HT1080 (cell line): ENCODE results near the gene TEAD4. TPM values are rescaled to one million over a fixed set of nuclear protein-coding genes. Genes with fewer than 3 reads are reported as not detected.

Source experiments
- DNase-seq: peaks from one replicate; pipeline ENCODE4 v3.0.0-alpha.2; 2015; ENCODE audit warnings: low read depth
- total RNA-seq: library from RNA; depleted of rRNA; stranded (reverse); fragments of >200 nt; shearing (Covaris generic); gene quantifications from 2 replicates; pipeline ENCODE4 v1.2.3, GENCODE V29; 2014

TEAD4 gene
- total RNA-seq, 1 experiment from 2014 or later: 80.0 TPM

DNA sequence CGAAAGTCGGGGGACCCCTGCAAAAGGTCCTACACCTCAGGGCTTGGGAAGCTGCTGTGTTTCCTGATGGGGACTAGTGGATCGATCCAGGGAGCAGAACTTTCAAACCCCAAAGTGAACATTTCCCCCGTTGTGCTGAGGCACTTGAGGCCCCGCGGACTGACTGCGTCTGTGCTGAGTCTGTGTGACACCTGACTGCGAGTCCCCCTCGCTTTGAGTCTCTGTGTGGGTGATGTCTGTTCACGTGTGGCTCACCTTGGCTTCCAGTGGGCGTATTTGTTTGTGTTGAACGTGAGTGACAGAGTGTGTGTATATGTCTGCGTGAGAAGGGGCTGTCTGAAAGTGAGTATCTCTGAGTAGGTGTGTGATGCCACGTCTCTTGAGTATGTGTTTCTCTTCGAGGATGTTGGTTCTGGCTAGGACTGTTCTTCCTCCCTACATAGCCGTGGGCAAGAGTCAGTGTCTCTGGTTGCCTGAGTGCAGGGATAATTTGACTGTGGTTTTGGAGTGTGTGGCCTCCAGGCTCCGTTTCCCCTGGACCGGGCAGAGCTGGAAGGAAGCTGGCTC, 1.3 kb downstream of the TEAD4 start:
- peak; percentile 44 for DNase-seq

DNA sequence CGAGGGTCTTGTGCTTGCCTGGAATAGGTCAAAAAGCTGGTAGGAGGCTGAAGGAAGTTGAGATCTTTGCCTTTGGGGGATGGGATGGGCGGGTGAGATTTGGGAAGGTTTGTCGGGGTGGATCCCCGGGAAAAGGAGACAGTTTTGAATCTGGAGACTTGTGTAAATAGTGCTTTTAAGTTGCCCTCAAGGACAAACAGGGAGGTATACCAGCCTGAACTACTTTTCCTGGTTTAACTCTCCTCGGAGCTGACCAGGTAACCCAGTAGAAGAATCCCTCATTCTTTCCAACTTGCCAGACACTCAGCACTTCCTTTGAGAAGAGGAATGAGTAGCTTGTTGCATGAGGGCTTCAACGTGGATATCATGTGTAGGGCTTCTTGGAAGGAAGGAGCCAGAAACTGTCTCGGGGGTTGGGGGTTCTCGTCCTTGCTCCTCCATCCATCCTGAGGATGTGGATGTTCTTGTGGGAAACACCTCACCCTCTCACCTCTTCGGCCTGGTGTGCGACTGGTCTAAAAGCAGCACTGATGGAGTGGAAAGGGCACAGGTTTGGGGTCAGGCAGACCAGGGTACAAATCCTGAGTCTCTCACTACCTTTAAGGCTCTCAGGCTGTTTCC, 1.9 kb downstream of the TEAD4 start:
- peak; percentile 36 for DNase-seq

GRCh38 chr12:2961705-2962104, 2.5 kb downstream of the TEAD4 start:
- DNase-seq: no peak

- DNase-seq: peak; percentile 17
Observed at GRCh38 chr12:2963154-2963759, 4.1 kb downstream of the TEAD4 start.

DNA sequence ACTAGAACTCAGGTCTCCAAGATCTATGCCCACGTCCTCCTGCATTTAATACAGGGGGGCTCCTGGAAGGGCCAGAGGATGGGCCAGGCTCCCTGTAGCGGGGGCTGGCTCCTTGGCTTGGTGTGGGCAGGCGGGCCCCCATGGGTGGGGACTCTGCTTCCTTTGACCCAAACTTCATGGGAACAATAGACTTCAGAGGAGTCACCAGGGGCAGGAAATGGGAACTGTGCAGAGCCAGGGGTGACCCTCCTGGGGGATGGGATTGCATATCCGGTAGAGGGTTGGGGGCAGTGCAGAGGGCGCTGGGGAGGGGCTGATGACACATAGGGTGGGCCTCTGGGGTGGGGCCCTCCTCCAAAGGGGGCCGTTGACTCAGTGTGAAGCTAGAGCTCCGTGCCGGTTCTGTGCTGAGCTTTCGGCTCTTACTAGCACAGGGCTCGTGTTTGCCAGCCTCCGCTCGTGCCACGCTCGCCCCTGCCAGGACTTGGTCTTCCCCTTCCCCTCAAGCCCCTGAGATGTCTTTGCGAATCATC, 4.6 kb downstream of the TEAD4 start:
- peak; percentile 88 for DNase-seq

- DNase-seq: no peak
Observed at GRCh38 chr12:2967651-2968050, 8.5 kb downstream of the TEAD4 start.

- DNase-seq: no peak
Observed at GRCh38 chr12:2970744-2971143, 11.5 kb downstream of the TEAD4 start.

DNA sequence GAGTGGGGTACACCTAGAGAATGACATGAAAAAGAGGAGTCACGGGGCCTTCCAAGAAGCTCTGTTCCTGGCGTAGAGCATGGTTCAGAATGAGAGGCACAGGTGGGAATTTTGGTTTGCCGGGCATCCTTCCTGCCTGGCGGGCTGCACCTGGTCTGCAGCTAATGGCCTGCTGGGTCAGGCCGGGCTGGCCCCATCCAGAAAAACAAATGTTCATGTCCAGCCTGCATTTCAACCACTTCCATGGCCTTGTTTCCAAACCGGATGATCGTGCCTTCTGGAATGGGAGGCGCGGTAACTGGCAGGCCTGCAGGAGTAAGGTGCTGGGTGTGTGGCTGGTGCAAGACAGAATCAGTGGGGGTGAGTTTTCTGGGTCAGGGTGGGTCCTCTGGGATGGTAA, 14.4 kb downstream of the TEAD4 start:
- DNase-seq: no peak

GRCh38 chr12:2974560-2974971, 15.4 kb downstream of the TEAD4 start:
- DNase-seq: no peak

- no peak for DNase-seq
Observed at GRCh38 chr12:2976581-2976996, 17.4 kb downstream of the TEAD4 start.

GRCh38 chr12:2977776-2978175, 18.6 kb downstream of the TEAD4 start:
- no peak for DNase-seq

- DNase-seq: no peak
Observed at GRCh38 chr12:2979806-2980205, 20.6 kb downstream of the TEAD4 start.

GRCh38 chr12:2980630-2981029, 21.4 kb downstream of the TEAD4 start:
- no peak for DNase-seq

- no peak for DNase-seq
Observed at GRCh38 chr12:2982361-2982760, 23.2 kb downstream of the TEAD4 start.

DNA sequence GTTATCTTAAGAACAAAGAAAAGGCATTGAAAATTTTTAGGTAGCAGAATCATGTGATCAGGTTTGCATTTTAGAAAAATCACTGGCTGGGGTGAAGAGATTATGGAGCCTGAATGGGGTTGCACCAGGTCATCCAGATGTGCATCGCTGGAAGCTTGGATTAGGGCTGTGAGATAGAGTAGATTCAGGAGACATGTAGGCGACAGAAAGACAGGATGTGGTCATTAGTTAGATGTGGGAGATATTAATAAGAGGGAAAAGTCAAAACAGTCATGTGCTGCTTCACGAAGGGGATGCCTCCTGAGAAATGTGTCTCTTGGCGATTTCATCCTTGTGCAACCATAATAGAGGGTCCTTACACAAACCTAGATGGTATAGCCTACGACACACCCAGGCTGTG, 25.1 kb downstream of the TEAD4 start:
- DNase-seq: no peak

DNA sequence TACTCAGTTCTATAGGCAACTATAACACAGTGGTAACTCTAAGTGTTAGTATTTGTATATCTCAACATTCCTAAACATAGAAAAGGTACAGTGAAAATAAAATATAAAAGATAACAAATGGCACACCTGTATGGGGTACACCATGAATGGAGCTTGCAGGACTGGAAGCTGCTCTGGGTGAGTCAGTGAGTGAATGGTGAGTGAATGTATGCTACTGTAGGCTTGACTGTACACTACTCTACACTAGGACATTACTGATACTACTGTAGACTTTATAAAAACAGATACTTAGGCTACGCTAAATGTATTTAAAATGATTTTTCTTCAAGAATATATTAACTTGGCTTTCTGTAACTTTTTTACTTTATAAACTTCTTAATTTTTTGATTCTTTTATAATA, 25.5 kb downstream of the TEAD4 start:
- no peak for DNase-seq

GRCh38 chr12:2986876-2987275, 27.7 kb downstream of the TEAD4 start:
- DNase-seq: no peak

GRCh38 chr12:2988494-2988893, 29.3 kb downstream of the TEAD4 start:
- DNase-seq: no peak

DNA sequence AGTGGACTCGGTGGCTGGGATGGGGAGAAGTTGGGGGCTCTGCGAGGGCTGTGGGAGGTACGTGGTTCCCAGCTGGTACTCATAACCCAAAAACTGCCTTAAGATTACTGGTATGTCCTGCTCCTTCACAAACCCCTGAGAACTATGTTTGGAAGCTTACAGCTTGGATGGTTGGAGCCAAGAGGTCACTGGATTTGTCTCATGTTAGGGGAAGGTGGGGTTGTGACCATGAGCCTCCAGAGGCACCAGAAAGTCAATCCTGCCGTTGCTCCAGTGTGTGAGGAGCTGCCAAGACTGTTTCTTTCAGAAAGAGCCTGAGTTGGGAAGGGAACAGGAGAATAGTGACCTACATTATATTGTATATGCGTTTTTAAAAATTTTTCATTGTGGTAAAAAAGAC, 33.5 kb downstream of the TEAD4 start:
- DNase-seq: no peak

- no peak for DNase-seq
Observed at GRCh38 chr12:2997989-2998670, 38.9 kb downstream of the TEAD4 start.

DNA sequence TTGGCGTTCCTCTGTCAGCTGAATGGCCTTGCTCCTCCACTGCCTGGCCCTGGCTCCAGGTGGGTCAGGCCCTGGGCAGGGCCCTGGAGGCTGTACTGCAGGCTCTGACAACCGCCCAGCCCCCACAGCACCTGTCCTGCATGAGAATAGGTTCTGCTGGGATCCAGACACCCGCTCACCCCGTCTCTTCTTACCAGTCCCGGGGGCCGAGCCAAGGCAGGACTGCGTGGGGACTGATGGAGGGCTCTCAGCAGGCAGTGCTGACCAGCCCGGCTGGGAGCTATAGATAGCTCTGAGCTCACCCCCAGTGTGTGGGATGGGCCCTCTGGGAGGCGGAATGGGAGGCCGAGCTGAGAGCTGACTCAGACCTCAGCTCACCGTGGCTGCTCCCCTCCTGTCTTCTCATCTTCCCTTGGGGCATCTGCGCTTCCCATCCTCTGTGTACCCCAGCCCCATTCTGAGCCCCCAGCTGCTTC, 39.6 kb downstream of the TEAD4 start:
- peak; percentile 80 for DNase-seq

DNA sequence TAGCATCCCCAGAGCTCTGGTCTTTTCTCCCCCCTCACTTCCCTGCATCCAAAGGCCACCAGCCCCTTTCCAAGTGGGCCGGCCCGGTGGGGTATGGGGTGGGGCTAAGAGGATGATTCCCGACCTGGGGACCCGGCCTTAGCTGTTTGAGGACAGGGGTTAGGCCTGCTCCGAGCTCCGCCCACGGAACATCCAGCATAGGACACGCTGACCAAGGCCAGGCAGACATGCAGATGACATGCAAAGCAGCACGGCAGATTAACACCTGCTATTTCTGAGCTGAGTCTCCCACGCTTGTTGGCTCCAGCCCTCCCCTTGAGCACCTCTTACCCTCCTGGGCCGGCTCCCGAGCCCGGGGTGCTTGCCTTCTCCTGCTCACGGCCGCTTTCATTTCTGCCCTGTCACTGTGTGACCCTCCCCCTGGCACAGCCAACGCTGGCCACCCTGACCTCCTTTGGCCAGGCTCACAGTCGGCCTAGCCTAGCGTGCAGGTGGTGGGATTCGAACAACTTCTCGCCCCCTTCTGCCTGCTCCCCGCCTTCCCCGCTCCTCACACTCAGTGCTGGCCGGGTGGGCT, 40.2 kb downstream of the TEAD4 start:
- DNase-seq: no peak
